Lung (tissue), 12 donors: ENCODE data around the gene PTPRD. TPM values are rescaled to one million over a fixed set of nuclear protein-coding genes. Genes with fewer than 3 reads are reported as not detected.

Experiments used
- ATAC-seq: fragments of 200-7000 bp; cut with Tn5 transposase; one replicate; pipeline ENCODE4 v1.9.1; 2020; ENCODE audit warnings: moderate number of reproducible peaks; ENCODE audit not compliant: insufficient read depth, low FRiP score
- DNase-seq, 3 donors: peaks; one replicate each; pipeline ENCODE4 v3.0.0-alpha.2; 2013 to 2017
- H3K27ac ChIP-seq, 2 donors: one replicate each; pipeline ENCODE4 v1.5.1; 2013; ENCODE audit warnings: mild to moderate bottlenecking in 2 of 2, moderate library complexity in 2 of 2, control low read depth in 1 of 2, inconsistent platforms in 1 of 2, low read depth in 1 of 2, low read length in 1 of 2
- H3K27me3 ChIP-seq, 3 donors: one replicate each; pipeline ENCODE4 v1.5.1; 2013; ENCODE audit warnings: low read length in 2 of 3; ENCODE audit not compliant: control insufficient read depth in 3 of 3, insufficient read depth in 3 of 3
- H3K36me3 ChIP-seq, 4 donors: one replicate each; pipeline ENCODE4 v1.5.1; 2013; ENCODE audit warnings: low read length in 4 of 4, mild to moderate bottlenecking in 1 of 4, moderate library complexity in 1 of 4; ENCODE audit not compliant: control insufficient read depth in 4 of 4, insufficient read depth in 4 of 4
- H3K4me1 ChIP-seq, 5 donors: one replicate each; pipeline ENCODE4 v1.5.1; 2013; ENCODE audit warnings: low read length in 5 of 5, mild to moderate bottlenecking in 2 of 5, moderate library complexity in 1 of 5; ENCODE audit not compliant: control insufficient read depth in 5 of 5, insufficient read depth in 5 of 5
- H3K4me3 ChIP-seq: one replicate; pipeline ENCODE4 v1.5.1; 2013; ENCODE audit warnings: mild to moderate bottlenecking, control low read depth, moderate library complexity
- H3K9ac ChIP-seq, 2 donors: one replicate each; pipeline ENCODE4 v1.5.1; 2013; ENCODE audit warnings: low read length in 2 of 2, control low read depth in 1 of 2; ENCODE audit not compliant: insufficient read depth in 1 of 2
- H3K9me3 ChIP-seq, 4 donors: one replicate each; pipeline ENCODE4 v1.5.1; 2013; ENCODE audit warnings: low read length in 3 of 4, mild to moderate bottlenecking in 1 of 4, moderate library complexity in 1 of 4; ENCODE audit not compliant: control insufficient read depth in 4 of 4, insufficient read depth in 3 of 4
- WGBS, 2 donors: extraction: QIAGEN DNeasy Blood & Tissue Kit; methylation state at CpG; one replicate each; pipeline ENCODE4 v1.1.7; 2013; 5-methylcytosine and 5-hydroxymethylcytosine counted together
- polyA plus RNA-seq, 2 donors: library from polyadenylated mRNA; stranded (reverse); fragments of 200-250 nt; gene quantifications; one replicate each; pipeline ENCODE4 v1.2.1, GENCODE V29; 2013
- total RNA-seq, 2 donors: library from RNA; depleted of rRNA in 1 of 2; stranded (reverse); fragments of >200 nt in 1 of 2; gene quantifications; one replicate each; pipeline ENCODE4 v1.2.1, GENCODE V29; 2014 to 2021
- TF ChIP-seq, protein P1 (sequence below): IDR thresholded peaks from 2 replicates; pipeline ENCODE4 v1.5.1; 2012; ENCODE audit warnings: mild to moderate bottlenecking; ENCODE audit errors: control extremely low read depth, extremely low read depth
- donor health status: control.
- donor health status: control.
- donor health status: Bipolar disorder and iron deficiency.
- donor health status: healthy.
- donor health status: DM: yes; HTN: yes; CAD: no.

Gene PTPRD
- total and polyA plus RNA-seq, 4 donors = 1.9 to 145 (median 13.7) TPM

DNA sequence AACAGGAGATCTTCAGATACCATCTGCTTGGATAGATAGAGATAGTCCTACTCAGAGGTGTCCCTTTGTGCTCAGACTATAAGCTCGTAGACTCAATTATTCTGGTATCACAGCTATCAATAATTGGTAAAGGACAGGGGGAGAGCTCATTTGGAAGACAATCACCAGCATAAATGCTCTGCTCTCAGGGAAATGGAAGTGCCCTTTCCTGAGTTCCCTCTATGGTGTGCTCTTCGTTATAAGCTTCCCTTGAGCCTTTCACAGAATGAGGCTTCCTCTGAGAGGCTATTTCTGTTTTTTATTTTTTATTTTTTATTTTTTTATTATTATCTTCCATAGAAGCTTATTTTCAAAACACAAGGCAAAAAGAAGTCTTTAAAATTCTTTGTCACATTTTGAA, 1657.5 kb downstream of the PTPRD start:
- DNase-seq = no peak
- no peaks in the 10 kb centered on the region for H3K36me3 ChIP-seq
- WGBS, 2 donors = 84 to 86% methylated on average over 2 of the region's 2 CpGs
- no peak overlapping the region for H3K27ac ChIP-seq
- H3K9me3 ChIP-seq = no peaks in the 10 kb centered on the region
- TF ChIP-seq, protein P1, sequence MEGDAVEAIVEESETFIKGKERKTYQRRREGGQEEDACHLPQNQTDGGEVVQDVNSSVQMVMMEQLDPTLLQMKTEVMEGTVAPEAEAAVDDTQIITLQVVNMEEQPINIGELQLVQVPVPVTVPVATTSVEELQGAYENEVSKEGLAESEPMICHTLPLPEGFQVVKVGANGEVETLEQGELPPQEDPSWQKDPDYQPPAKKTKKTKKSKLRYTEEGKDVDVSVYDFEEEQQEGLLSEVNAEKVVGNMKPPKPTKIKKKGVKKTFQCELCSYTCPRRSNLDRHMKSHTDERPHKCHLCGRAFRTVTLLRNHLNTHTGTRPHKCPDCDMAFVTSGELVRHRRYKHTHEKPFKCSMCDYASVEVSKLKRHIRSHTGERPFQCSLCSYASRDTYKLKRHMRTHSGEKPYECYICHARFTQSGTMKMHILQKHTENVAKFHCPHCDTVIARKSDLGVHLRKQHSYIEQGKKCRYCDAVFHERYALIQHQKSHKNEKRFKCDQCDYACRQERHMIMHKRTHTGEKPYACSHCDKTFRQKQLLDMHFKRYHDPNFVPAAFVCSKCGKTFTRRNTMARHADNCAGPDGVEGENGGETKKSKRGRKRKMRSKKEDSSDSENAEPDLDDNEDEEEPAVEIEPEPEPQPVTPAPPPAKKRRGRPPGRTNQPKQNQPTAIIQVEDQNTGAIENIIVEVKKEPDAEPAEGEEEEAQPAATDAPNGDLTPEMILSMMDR = no peak
- no peak for ATAC-seq
- H3K4me3 ChIP-seq = no peak overlapping the region
- no peaks in the 10 kb centered on the region for H3K4me1 ChIP-seq
- H3K27me3 ChIP-seq = no peaks in the 10 kb centered on the region
- no peak overlapping the region for H3K9ac ChIP-seq

DNA sequence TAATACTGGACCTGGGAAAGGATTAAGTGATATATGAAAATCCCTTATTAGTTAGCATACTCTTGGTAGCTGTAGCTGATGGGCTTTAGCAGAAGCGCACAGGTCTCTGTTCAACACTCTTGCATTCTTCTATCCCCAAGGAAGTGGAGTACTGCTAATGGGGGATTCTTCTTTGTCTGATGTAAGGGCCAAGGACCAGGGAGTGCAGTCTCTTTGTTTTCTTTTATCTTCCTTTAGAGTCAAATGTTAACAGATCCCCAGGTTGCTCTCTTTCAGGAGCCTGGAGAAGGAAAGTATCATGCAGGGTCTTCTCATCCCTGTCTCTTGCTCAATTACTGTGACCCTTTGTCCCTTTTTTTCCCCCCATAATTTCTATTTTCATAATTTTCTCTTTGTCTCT, 1666.3 kb downstream of the PTPRD start:
- 88 to 92% methylated on average over 1 of the region's 1 CpG for WGBS, 2 donors
- DNase-seq = no peak
- ATAC-seq = no peak
- Histone ChIP-seq H3K9me3 (no peaks in the 10 kb centered on the region), H3K4me1 (no peaks in the 10 kb centered on the region), H3K36me3 (no peaks in the 10 kb centered on the region), H3K4me3 (no peak overlapping the region), H3K27me3 (no peaks in the 10 kb centered on the region), H3K27ac (no peak overlapping the region), H3K9ac (no peak overlapping the region)
- TF ChIP-seq, protein P1 = no peak

DNA sequence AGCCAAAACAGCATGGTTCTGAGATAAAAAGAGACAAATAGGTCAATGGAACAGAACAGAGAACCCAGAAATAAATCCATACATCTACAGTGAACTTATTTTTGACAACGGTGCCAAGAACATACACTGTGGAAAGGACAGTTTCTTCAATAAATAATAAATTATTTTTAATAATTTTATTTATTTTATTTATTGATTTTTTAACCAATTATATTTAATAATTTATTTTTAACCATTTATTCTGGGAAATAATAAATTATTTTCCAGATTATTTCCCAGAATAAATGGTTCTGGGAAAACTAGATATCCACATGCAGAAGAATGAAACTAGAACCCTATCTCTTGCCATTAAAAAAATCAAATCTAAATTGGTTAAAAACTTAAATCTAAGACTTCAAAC, 1669.4 kb downstream of the PTPRD start:
- Histone ChIP-seq H3K4me1 (no peaks in the 10 kb centered on the region), H3K4me3 (no peak overlapping the region), H3K27ac (no peak overlapping the region), H3K9ac (no peak overlapping the region), H3K27me3 (no peaks in the 10 kb centered on the region), H3K9me3 (no peaks in the 10 kb centered on the region), H3K36me3 (no peaks in the 10 kb centered on the region)
- WGBS, 2 donors = 92 to 96% methylated on average over 1 of the region's 1 CpG
- ATAC-seq (no peak), DNase-seq (no peak)
- TF ChIP-seq, protein P1 = no peak

DNA sequence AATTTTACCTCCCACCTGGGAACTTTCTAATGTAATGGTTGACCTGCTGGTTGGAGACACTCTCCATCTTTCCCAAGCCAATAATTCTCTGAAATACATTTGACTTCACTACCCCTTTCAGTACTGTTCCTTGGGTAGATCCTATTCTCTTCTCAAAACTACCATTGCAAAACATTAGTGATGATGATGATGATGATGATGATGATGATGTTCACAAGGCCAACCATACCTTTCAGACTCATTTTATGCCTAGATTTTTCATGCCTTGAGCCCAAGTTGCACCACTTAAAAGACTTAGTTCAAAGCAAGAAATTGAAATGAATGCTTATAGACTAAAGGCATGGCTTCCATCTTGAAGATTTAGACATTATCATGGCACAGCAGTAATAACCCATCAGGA, 1672.2 kb downstream of the PTPRD start:
- H3K4me1 ChIP-seq = no peaks in the 10 kb centered on the region
- H3K27me3 ChIP-seq = no peaks in the 10 kb centered on the region
- TF ChIP-seq, protein P1 = no peak
- H3K27ac ChIP-seq = no peak overlapping the region
- no peak for ATAC-seq
- no peaks in the 10 kb centered on the region for H3K36me3 ChIP-seq
- H3K9ac ChIP-seq = no peak overlapping the region
- no peak for DNase-seq
- no peak overlapping the region for H3K4me3 ChIP-seq
- H3K9me3 ChIP-seq = no peaks in the 10 kb centered on the region
